ENCODE results near the gene SSBP3. TPM values are rescaled to one million over a fixed set of nuclear protein-coding genes. Genes with fewer than 3 reads are reported as not detected.
A peak's percentile ranks its signal among the peaks of the same experiment; 100 is the strongest.

The SSBP3 gene
- total and polyA plus RNA-seq, 9 of the 15 experiments (the other 6 are each of a cell fraction or from before 2014, with no cell fraction given) = 8.7 to 108 (median 33.8) TPM

- BruUV-seq (replicated peaks) = no TSS peak
- H3K4me1 ChIP-seq (replicated peaks in 1 of 2; ENCODE audit: control insufficient read depth in 2 of 2, insufficient read depth in 2 of 2, low read length in 2 of 2) = peaks cover 8 to 30% of the 10 kb centered on the region in 2 experiments; a peak in 3 of 5 replicates
- H3K36me3 ChIP-seq (ENCODE audit: control insufficient read depth, insufficient read depth, low read length) = peaks cover 29% of the 10 kb centered on the region
- H3K9me1 ChIP-seq (ENCODE audit: control insufficient read depth, insufficient read depth, low read length) = peaks cover 17% of the 10 kb centered on the region
- no peaks in the 10 kb centered on the region for H3K9me3 ChIP-seq (replicated peaks; ENCODE audit: control insufficient read depth, insufficient read depth, low read depth, low read length)
- H3K4me3 ChIP-seq = no peak overlapping the region
- H3K27ac ChIP-seq (ENCODE audit: extremely low read depth, low read depth, low read length) = no peak overlapping the region
- no peak for DNase-seq (ENCODE audit: extremely low read depth in 1 of 4, low spot score in 3 of 4)
- no peak overlapping the region for H2AFZ ChIP-seq (ENCODE audit: low read depth, low read length)
- no peak for ATAC-seq
- ChIA-PET POLR2A (interaction anchor here (1.7 kb wide), 2 partner anchors 24 to 42 kb away, joined by 5 to 6 read pairs; no protein-coding TSS in a partner anchor), CTCF (ENCODE audit: low intra/inter-chr PET ratio) (no interaction called here)
- H3K27me3 ChIP-seq (ENCODE audit: control insufficient read depth in 2 of 2, insufficient read depth in 2 of 2, low read length in 2 of 2) = no peaks in the 10 kb centered on the region
- in situ Hi-C loops (cut with MboI) = no loop called here
- WGBS (ENCODE audit: insufficient coverage, low coverage, missing lambda C conversion rate) = 93% methylated on average over 10 of the region's 10 CpGs
- H3K79me2 ChIP-seq (ENCODE audit: control insufficient read depth, insufficient read depth, low read length) = peaks cover 78% of the 10 kb centered on the region
- TF ChIP-seq CEBPG (CRISPR knock-in tag; IDR thresholded peaks at IDR 0.05) = no peak
- peak in 1 of 2 experiments; percentile 15; a peak in 1 of 4 replicates for TF ChIP-seq CEBPG (tag; conservative IDR thresholded peaks at IDR 0.05 in 1 of 2, IDR thresholded peaks at IDR 0.05 in 1 of 2)
- TF ChIP-seq KDM5B (IDR thresholded peaks at IDR 0.05; ENCODE audit: insufficient replicate concordance, low read depth, low read length) = no peak
- no peak overlapping the region for H3K9ac ChIP-seq (ENCODE audit: insufficient read depth in 1 of 2, low read depth in 2 of 2, low read length in 2 of 2)
- H4K20me1 ChIP-seq (replicated peaks; ENCODE audit: control insufficient read depth, insufficient read depth, low read length) = peaks cover 46% of the 10 kb centered on the region; the same call in 1 of the 2 replicates
- intact Hi-C loops (cut with micrococcal nuclease) = no loop called here
- FAIRE-seq = no peak
- H3K4me2 ChIP-seq (ENCODE audit: insufficient read depth, low read length) = no peak overlapping the region
Measured at GRCh38 chr1:54364995-54365394, 41.2 kb downstream of the SSBP3 start.

- H3K4me3 ChIP-seq = no peak overlapping the region
- H3K27ac ChIP-seq (ENCODE audit: extremely low read depth, low read depth, low read length) = no peak overlapping the region
- no peak for DNase-seq (ENCODE audit: extremely low read depth in 1 of 4, low spot score in 3 of 4)
- peaks cover 17% of the 10 kb centered on the region for H3K9me1 ChIP-seq (ENCODE audit: control insufficient read depth, insufficient read depth, low read length)
- CTCF ChIA-PET (ENCODE audit: low intra/inter-chr PET ratio) = no interaction called here
- peaks cover 46% of the 10 kb centered on the region; the same call in 1 of the 2 replicates for H4K20me1 ChIP-seq (replicated peaks; ENCODE audit: control insufficient read depth, insufficient read depth, low read length)
- no peak for ATAC-seq
- no peaks in the 10 kb centered on the region for H3K27me3 ChIP-seq (ENCODE audit: control insufficient read depth in 2 of 2, insufficient read depth in 2 of 2, low read length in 2 of 2)
- peaks cover 27% of the 10 kb centered on the region; the same call in 2 of the 3 replicates for H3K36me3 ChIP-seq (ENCODE audit: control insufficient read depth, insufficient read depth, low read length)
- no peaks in the 10 kb centered on the region for H3K9me3 ChIP-seq (replicated peaks; ENCODE audit: control insufficient read depth, insufficient read depth, low read depth, low read length)
- peak; percentile 67 for TF ChIP-seq ZNF316 (IDR thresholded peaks at IDR 0.05)
- TF ChIP-seq PHF20 (IDR thresholded peaks at IDR 0.05; ENCODE audit: partially characterized antibody) = no peak
- TF ChIP-seq ATF6 (CRISPR knock-in tag; IDR thresholded peaks at IDR 0.05) = no peak
- TF ChIP-seq MAFK (IDR thresholded peaks at IDR 0.05; ENCODE audit: low read length) = 0 out of 2 replicates have a peak, but pooled peaks have one; percentile 16
- no peak for TF ChIP-seq SMAD4 (CRISPR knock-in tag; conservative IDR thresholded peaks at IDR 0.05)
- TF ChIP-seq MAFF (IDR thresholded peaks at IDR 0.05; ENCODE audit: low read length) = 0 out of 2 replicates have a peak, but pooled peaks have one; percentile 11
- TF ChIP-seq CTCF (IDR thresholded peaks at IDR 0.05 in 2 of 3, conservative IDR thresholded peaks at IDR 0.05 in 1 of 3; ENCODE audit: insufficient read depth in 2 of 3, low read depth in 1 of 3, low read length in 3 of 3) = no peak
- peaks cover 78% of the 10 kb centered on the region for H3K79me2 ChIP-seq (ENCODE audit: control insufficient read depth, insufficient read depth, low read length)
- peaks cover 8 to 34% of the 10 kb centered on the region in 2 experiments; a peak in 3 of 5 replicates for H3K4me1 ChIP-seq (replicated peaks in 1 of 2; ENCODE audit: control insufficient read depth in 2 of 2, insufficient read depth in 2 of 2, low read length in 2 of 2)
- no peak overlapping the region for H3K9ac ChIP-seq (ENCODE audit: insufficient read depth in 1 of 2, low read depth in 2 of 2, low read length in 2 of 2)
- WGBS (ENCODE audit: insufficient coverage, low coverage, missing lambda C conversion rate) = 83% methylated on average over 5 of the region's 5 CpGs
- no peak for FAIRE-seq
- H3K4me2 ChIP-seq (ENCODE audit: insufficient read depth, low read length) = no peak overlapping the region
- BruUV-seq (replicated peaks) = no TSS peak
- in situ Hi-C loops (cut with MboI) = no loop called here
- H2AFZ ChIP-seq (ENCODE audit: low read depth, low read length) = no peak overlapping the region
- POLR2A ChIA-PET = interaction anchor here (1.0 to 1.7 kb wide), 4 partner anchors 10 to 43 kb away, joined by 3 to 5 read pairs (median 4); no protein-coding TSS in a partner anchor
- intact Hi-C loops (cut with micrococcal nuclease) = no loop called here
Measured at GRCh38 chr1:54364582-54364981, 41.6 kb downstream of the SSBP3 start.
